WERI-Rb-1 (cell line): Measurements from ENCODE around the gene SPAST.

Experiments
- DNase-seq: peaks from one replicate; pipeline ENCODE4 v3.0.0-alpha.2; 2020
- H3K27ac ChIP-seq: fragments of 250-450 bp; sonication (Bioruptor Pico); 2 replicates; pipeline ENCODE4 v1.5.1; 2020; ENCODE audit warnings: mild to moderate bottlenecking, moderate library complexity
- H3K27me3 ChIP-seq: fragments of 250-450 bp; sonication (Bioruptor Pico); 2 replicates; pipeline ENCODE4 v1.5.1; 2021; ENCODE audit warnings: mild to moderate bottlenecking, low read depth, moderate library complexity; ENCODE audit not compliant: insufficient read depth, severe bottlenecking
- H3K36me3 ChIP-seq: fragments of 250-450 bp; sonication (Bioruptor Pico); 2 replicates; pipeline ENCODE4 v1.5.1; 2020; ENCODE audit warnings: mild to moderate bottlenecking, moderate library complexity
- H3K4me3 ChIP-seq: 2 replicates; pipeline ENCODE4 v1.5.1; 2011; ENCODE audit warnings: low read depth, mild to moderate bottlenecking, control low read depth, low read length
- H3K9me3 ChIP-seq: fragments of 250-450 bp; sonication (Bioruptor Pico); 2 replicates; pipeline ENCODE4 v1.5.1; 2021; ENCODE audit warnings: mild to moderate bottlenecking, moderate library complexity; ENCODE audit not compliant: severe bottlenecking
- CTCF ChIP-seq: IDR thresholded peaks from 2 replicates; pipeline ENCODE4 v1.5.1; 2011; ENCODE audit warnings: low read depth, mild to moderate bottlenecking, control low read depth, inconsistent platforms, low read length

SPAST gene

GRCh38 chr2:32058130-32058529, 5.2 kb upstream of the SPAST start:
- TF ChIP-seq CTCF = no peak
- H3K4me3 ChIP-seq = no peak overlapping the region
- H3K36me3 ChIP-seq = no peaks in the 10 kb centered on the region
- DNase-seq = no peak
- no peaks in the 10 kb centered on the region for H3K9me3 ChIP-seq
- H3K27ac ChIP-seq = no peak overlapping the region
- H3K27me3 ChIP-seq = no peaks in the 10 kb centered on the region

GRCh38 chr2:32060266-32060665, 3.1 kb upstream of the SPAST start:
- no peak overlapping the region for H3K27ac ChIP-seq
- no peaks in the 10 kb centered on the region for H3K27me3 ChIP-seq
- no peak overlapping the region for H3K4me3 ChIP-seq
- DNase-seq = no peak
- no peak for TF ChIP-seq CTCF
- peaks cover 1% of the 10 kb centered on the region; the same call in 1 of the 2 replicates for H3K36me3 ChIP-seq
- no peaks in the 10 kb centered on the region for H3K9me3 ChIP-seq

GRCh38 chr2:32061430-32061829, 1.9 kb upstream of the SPAST start:
- H3K27ac ChIP-seq = no peak overlapping the region

DNA sequence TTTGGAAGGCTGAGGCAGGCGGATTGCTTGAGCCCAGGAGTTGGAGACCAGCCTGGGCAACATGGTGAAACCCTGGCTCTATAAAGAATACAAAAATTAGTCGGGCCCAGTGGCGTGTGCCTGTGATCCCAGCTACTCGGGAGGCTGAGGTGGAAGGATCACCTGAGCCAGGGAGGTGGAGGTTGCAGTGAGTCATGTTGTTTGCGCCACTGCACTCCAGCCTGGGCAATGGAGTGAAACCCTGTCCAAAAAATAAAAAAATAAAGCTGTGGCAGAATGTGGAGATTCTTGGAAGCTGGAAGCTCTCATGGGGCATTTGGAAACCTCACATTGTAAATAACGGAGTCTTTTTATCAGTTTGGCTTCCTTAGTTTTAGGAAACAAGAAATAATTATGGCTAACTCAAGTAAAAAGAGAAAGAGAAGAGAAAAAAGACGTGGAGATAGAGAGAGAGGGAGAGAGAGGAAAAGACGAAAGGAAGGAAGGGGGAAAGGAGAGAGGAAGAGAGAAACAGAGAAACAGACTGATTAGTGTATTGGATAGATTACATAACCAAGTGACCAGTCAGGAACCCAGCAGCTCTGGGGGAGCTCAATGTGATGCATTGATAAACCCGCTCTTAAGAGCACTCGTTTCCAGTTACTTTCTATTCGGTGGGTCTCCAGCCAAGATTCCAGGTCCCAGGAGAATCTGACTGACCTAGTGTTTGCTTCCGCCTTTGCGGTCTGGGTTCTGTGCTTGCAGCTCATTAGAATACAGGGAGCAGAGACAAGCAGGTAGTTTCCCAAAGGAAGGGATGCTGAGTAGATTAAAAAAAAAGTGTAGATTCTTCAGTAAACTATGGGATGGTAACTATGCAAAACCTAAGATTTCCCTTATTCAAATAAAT, 1.1 kb upstream of the SPAST start:
- H3K36me3 ChIP-seq = peaks cover 11% of the 10 kb centered on the region
- no peaks in the 10 kb centered on the region for H3K9me3 ChIP-seq
- no peak for TF ChIP-seq CTCF
- DNase-seq = peak; percentile 18
- peak overlapping the region; percentile 77 for H3K27ac ChIP-seq
- H3K27me3 ChIP-seq = no peaks in the 10 kb centered on the region
- peak overlapping the region; percentile 98 for H3K4me3 ChIP-seq

More at GRCh38 chr2:32061430-32061829, 1.9 kb upstream of the SPAST start:
- Histone ChIP-seq H3K4me3 (no peak overlapping the region), H3K27me3 (no peaks in the 10 kb centered on the region), H3K36me3 (peaks cover 10% of the 10 kb centered on the region), H3K9me3 (no peaks in the 10 kb centered on the region)
- TF ChIP-seq CTCF = no peak
- DNase-seq = no peak

DNA sequence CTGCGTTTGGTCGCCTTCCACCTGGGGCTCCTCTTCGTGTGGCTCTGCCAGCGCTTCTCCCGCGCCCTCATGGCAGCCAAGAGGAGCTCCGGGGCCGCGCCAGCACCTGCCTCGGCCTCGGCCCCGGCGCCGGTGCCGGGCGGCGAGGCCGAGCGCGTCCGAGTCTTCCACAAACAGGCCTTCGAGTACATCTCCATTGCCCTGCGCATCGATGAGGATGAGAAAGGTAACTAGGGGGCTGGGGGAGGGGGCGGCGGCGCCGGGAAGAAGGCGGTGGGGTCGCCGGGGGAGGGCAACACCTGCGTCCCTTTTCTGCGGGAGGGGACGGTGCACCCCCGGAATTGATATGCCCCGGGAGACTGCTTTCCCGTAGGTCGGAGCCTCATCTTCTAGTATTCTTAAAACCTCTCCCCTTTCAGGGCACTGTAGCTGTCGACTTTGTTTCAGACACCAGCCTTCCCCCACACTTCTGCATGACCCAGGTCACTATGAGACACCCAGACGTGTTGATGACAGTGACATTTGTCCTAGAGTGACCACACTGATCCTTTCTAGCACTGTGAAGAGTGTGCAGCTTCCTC, 755 bp downstream of the SPAST start:
- Histone ChIP-seq H3K27me3 (no peaks in the 10 kb centered on the region), H3K36me3 (peaks cover 15% of the 10 kb centered on the region), H3K4me3 (peak overlapping the region; percentile 98), H3K27ac (peak overlapping the region; percentile 90), H3K9me3 (no peaks in the 10 kb centered on the region)
- no peak for TF ChIP-seq CTCF
- DNase-seq = peak; percentile 27
